Body of pancreas (tissue), 4 donors: ENCODE measurements around the gene PMEL. TPM values are rescaled to one million over a fixed set of nuclear protein-coding genes. Genes with fewer than 3 reads are reported as not detected.

ENCODE experiments used
- ATAC-seq: fragments of 150-250 bp; one replicate; pipeline ENCODE4 v1.9.1; 2016
- DNase-seq, 4 donors: peaks; one replicate each; pipeline ENCODE4 v3.0.0-alpha.2; 2019
- H3K27ac ChIP-seq, 4 donors: fragments of 200-600 bp; sonication (generic); 1 replicate in 3 of 4; 2 replicates in 1 of 4; pipeline versions ENCODE4 v1.5.1 to v1.6.1; 2016 to 2019; ENCODE audit warnings: mild to moderate bottlenecking in 1 of 4, mixed read lengths in 1 of 4, moderate library complexity in 1 of 4
- H3K27me3 ChIP-seq, 2 donors: fragments of 200-600 bp; sonication (generic); one replicate each; pipeline ENCODE4 v1.6.0; 2016; ENCODE audit warnings: mild to moderate bottlenecking in 1 of 2
- H3K36me3 ChIP-seq, 2 donors: fragments of 200-600 bp; sonication (generic); replicated peaks in 1 of 2; 2 replicates each; pipeline ENCODE4 v1.5.1; 2016; ENCODE audit warnings: low read depth in 2 of 2; ENCODE audit not compliant: insufficient read depth in 1 of 2
- H3K4me1 ChIP-seq: fragments of 200-600 bp; sonication (generic); one replicate; pipeline ENCODE4 v1.6.0; 2016
- H3K4me3 ChIP-seq, 2 donors: fragments of 200-600 bp; sonication (generic); 1 replicate in 1 of 2; 2 replicates in 1 of 2; pipeline ENCODE4 v1.5.1; 2016 to 2019
- H3K9me3 ChIP-seq, 3 donors: fragments of 200-600 bp; sonication (generic); 1 replicate in 2 of 3; 2 replicates in 1 of 3; pipeline ENCODE4 v1.5.1; 2016
- POLR2A ChIP-seq, 3 donors: fragments of 450-650 bp; IDR thresholded peaks; one replicate each; pipeline ENCODE4 v1.6.1; 2016; ENCODE audit warnings: antibody characterized with exemption in 3 of 3, mild to moderate bottlenecking in 2 of 3
- WGBS, 2 donors: methylation state at CpG; one replicate each; pipeline ENCODE4 v1.1.5; 2017; 5-methylcytosine and 5-hydroxymethylcytosine counted together
- intact Hi-C: fragments of 100-400 bp; cut with DNase I; formaldehyde crosslinking; loops from one replicate; pipeline ENCODE4 v1.15.1; 2023
- total RNA-seq, 2 donors: library from RNA; depleted of rRNA; stranded (reverse); fragments of >200 nt; gene quantifications; one replicate each; pipeline ENCODE4 v1.1.0, GENCODE V29; 2016
- TF ChIP-seq, protein P1 (sequence below), 7 experiments: fragments of 450-650 bp in 4 of 7; fragments of 200-600 bp in 3 of 7; sonication (generic) in 3 of 7; IDR thresholded peaks; one replicate each; pipeline ENCODE4 v1.5.1; 2016 to 2019; ENCODE audit warnings: antibody characterized with exemption in 7 of 7

The PMEL gene
- total RNA-seq, 2 donors from 2014 or later, result 1.6 to 2.6 TPM

DNA sequence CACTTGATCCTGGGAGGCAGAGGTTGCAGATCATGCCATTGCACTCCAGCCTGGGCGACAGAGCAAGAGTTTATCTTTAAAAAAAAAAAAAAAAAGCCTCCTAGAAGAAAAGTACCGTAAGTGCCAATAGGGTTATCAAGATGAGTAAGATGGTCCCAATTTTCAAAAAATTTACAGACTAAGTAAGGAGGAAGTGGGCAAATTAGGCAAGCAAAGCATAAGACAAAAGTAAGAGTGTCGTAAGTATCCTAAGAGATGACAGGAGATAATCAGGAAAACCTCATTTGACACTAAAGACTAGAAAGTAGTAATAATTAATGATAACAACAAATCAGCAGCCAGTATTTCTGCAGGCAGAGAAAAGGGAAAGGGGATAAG, 50.4 kb downstream of the PMEL start:
- intact Hi-C loops, result loop anchor here (10.0 kb wide), 1 partner anchor 81 kb away; no protein-coding TSS in a partner anchor
- H3K9me3 ChIP-seq, result no peaks in the 10 kb centered on the region
- H3K36me3 ChIP-seq, result no peaks in the 10 kb centered on the region
- WGBS, 2 donors, result 46 to 52% methylated on average over 3 of the region's 3 CpGs
- DNase-seq, result no peak
- no peak for ATAC-seq
- peaks cover 51% of the 10 kb centered on the region for H3K4me1 ChIP-seq
- no peak for TF ChIP-seq POLR2A (IDR thresholded peaks at IDR 0.05)
- TF ChIP-seq, protein P1, sequence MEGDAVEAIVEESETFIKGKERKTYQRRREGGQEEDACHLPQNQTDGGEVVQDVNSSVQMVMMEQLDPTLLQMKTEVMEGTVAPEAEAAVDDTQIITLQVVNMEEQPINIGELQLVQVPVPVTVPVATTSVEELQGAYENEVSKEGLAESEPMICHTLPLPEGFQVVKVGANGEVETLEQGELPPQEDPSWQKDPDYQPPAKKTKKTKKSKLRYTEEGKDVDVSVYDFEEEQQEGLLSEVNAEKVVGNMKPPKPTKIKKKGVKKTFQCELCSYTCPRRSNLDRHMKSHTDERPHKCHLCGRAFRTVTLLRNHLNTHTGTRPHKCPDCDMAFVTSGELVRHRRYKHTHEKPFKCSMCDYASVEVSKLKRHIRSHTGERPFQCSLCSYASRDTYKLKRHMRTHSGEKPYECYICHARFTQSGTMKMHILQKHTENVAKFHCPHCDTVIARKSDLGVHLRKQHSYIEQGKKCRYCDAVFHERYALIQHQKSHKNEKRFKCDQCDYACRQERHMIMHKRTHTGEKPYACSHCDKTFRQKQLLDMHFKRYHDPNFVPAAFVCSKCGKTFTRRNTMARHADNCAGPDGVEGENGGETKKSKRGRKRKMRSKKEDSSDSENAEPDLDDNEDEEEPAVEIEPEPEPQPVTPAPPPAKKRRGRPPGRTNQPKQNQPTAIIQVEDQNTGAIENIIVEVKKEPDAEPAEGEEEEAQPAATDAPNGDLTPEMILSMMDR (IDR thresholded peaks at IDR 0.05), result no peak
- peak overlapping the region in 1 of 4 donors; percentile 55 for H3K27ac ChIP-seq
- H3K27me3 ChIP-seq, result no peaks in the 10 kb centered on the region
- no peak overlapping the region for H3K4me3 ChIP-seq

DNA sequence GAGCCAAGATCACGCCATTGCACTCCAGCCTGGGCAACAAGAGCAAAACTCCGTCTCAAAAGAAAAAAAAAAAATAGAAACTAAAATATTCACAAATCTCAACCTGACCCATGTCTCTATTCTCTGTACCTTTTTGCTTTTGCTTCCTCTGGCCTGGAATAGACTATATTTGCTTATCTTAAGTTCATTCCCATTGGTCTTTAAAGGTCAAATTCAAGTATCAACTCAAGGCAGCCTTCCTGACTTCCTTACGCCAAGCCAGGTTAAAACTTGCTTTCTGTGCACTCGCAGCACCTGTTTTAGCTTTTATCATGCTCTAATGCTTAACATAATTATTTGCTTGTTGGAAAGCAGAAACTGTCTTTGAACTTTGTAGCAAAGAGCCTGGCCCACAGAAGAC, 52.9 kb downstream of the PMEL start:
- Histone ChIP-seq H3K4me1 (peaks cover 68% of the 10 kb centered on the region), H3K27me3 (no peaks in the 10 kb centered on the region), H3K36me3 (no peaks in the 10 kb centered on the region), H3K9me3 (no peaks in the 10 kb centered on the region), H3K27ac (peak overlapping the region in 2 of 4 donors; percentile 19 to 36), H3K4me3 (no peak overlapping the region)
- intact Hi-C loops, result loop anchor here (10.0 kb wide), 1 partner anchor 78 kb away; no protein-coding TSS in a partner anchor
- WGBS, 2 donors, result 49% methylated on average over 4 of the region's 4 CpGs
- no peak for TF ChIP-seq POLR2A (IDR thresholded peaks at IDR 0.05)
- TF ChIP-seq, protein P1 (IDR thresholded peaks at IDR 0.05), result no peak
- DNase-seq, result no peak
- ATAC-seq, result no peak

DNA sequence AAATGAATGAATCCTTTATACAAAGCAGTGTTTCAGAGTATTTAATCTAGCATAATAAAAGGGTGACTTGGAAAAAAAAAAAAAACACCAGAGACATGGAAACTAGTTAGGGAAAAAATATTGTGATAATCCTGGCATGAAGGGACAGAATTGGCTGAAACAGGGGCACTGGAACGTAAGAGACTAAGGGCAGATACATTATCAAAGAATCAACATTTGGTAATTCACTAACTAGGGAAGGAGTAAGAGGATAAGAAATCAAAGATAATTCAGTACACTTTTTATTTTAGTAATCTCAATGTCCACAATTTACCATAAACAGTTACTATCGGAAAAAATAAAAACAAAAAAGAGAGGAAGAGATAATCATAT, 56.3 kb downstream of the PMEL start:
- Histone ChIP-seq H3K9me3 (no peaks in the 10 kb centered on the region), H3K4me3 (no peak overlapping the region), H3K27ac (peak overlapping the region in 3 of 4 donors; percentile 67 to 87 (median 80)), H3K4me1 (peaks cover 58% of the 10 kb centered on the region), H3K27me3 (no peaks in the 10 kb centered on the region), H3K36me3 (no peaks in the 10 kb centered on the region)
- DNase-seq (no peak), ATAC-seq (no peak)
- intact Hi-C loops, result no loop called here
- TF ChIP-seq POLR2A (IDR thresholded peaks at IDR 0.05), result no peak
- TF ChIP-seq, protein P1 (IDR thresholded peaks at IDR 0.05), result no peak
- WGBS, 2 donors, result 17 to 20% methylated on average over 2 of the region's 2 CpGs

DNA sequence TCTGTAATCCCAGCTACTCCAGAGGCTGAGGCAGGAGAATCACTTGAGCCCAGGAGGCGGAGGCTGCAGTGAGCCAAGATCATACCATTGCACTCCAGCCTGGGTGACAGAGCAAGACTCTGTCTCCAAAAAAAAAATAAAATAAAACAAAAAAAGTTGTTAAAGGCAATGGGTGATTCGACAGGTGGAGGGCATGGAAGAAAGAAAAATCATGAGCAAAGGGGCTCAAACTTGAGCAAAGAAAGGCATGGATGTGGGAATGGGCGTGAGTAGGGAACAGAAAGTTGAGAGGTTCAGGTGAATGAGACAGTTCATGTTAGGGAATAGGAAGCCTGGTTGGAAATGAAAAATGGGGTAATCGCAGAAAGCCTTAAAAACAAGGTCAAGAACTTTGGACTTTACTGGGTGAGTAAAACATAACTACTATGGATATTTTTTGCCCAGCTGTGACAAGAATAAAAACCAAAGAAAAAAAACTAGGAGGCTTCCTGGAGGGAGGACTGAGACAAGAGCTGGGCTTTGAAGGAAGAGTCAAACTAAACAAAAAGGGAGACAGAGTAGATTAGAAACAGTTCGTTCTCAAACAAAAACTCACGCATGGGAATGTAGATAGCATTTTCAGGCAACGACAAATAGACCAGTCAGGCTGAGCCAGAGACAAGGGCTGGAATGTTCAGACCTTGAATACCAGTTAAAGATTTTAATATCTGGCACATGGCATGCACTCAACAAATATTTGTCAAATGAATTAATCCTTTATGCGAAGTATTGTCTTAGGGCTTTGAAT, 56.9 kb downstream of the PMEL start:
- DNase-seq, result peak in 3 of 4 donors; percentile 23 to 65 (median 49)
- Histone ChIP-seq H3K27ac (peak overlapping the region in 3 of 4 donors; percentile 67 to 87 (median 80)), H3K36me3 (no peaks in the 10 kb centered on the region), H3K27me3 (no peaks in the 10 kb centered on the region), H3K4me3 (no peak overlapping the region), H3K9me3 (no peaks in the 10 kb centered on the region), H3K4me1 (peaks cover 54% of the 10 kb centered on the region)
- intact Hi-C loops, result no loop called here
- 20 to 25% methylated on average over 8 of the region's 8 CpGs for WGBS, 2 donors
- TF ChIP-seq POLR2A (IDR thresholded peaks at IDR 0.05), result no peak
- TF ChIP-seq, protein P1 (IDR thresholded peaks at IDR 0.05), result no peak
- ATAC-seq, result peak; percentile 89

DNA sequence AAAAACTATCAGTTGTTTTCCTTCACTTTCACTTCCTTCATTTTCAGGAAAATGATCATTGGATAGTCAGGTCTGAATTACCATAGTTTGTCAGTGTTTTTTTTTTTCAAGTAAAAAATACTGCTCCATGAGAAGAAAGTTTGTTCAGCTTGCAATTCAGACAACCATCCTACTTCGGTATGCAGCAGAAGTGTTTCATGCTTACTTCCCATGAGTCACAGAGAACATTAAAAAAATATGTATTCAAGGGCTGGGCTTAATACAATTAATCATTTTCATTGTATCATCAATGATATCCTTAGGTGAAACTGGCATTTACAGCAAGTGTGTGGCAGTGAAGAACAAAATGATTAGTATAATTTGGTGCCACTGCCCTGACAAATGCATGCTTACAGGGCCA, 59.8 kb downstream of the PMEL start:
- intact Hi-C loops, result no loop called here

More for the DNA sequence above, 59.8 kb downstream of the PMEL start:
- 47 to 54% methylated on average over 1 of the region's 1 CpG for WGBS, 2 donors
- Histone ChIP-seq H3K36me3 (no peaks in the 10 kb centered on the region), H3K27ac (peak overlapping the region in 1 of 4 donors; percentile 37), H3K4me3 (no peak overlapping the region), H3K4me1 (peaks cover 35% of the 10 kb centered on the region), H3K9me3 (no peaks in the 10 kb centered on the region), H3K27me3 (no peaks in the 10 kb centered on the region)
- TF ChIP-seq POLR2A (IDR thresholded peaks at IDR 0.05), result no peak
- TF ChIP-seq, protein P1 (IDR thresholded peaks at IDR 0.05), result no peak
- ATAC-seq (no peak), DNase-seq (no peak)
